HepG2 (cell line): Measurements from ENCODE around the gene NUPR2. TPM values are rescaled to one million over a fixed set of nuclear protein-coding genes. Genes with fewer than 3 reads are reported as not detected.
A peak's percentile ranks its signal among the peaks of the same experiment; 100 is the strongest.
"Not testable (repeated sequence)": the region's sequence is repeated elsewhere in the genome, so short reads cannot be mapped to it uniquely, and the experiment has no call there.

Source experiments
- ATAC-seq: fragments of 200-7000 bp; cut with Tn5 transposase; 3 replicates; pipeline ENCODE4 v1.9.1; 2020; ENCODE audit warnings: mild to moderate bottlenecking, moderate library complexity
- BruUV-seq: library from RNA; stranded (reverse); fragments of 400-500 nt; replicated peaks from 2 replicates; lab custom pipeline; 2021; lab: Mats Ljungman, UMichigan
- CTCF ChIA-PET: fragments of 300-600 bp; formaldehyde crosslinking; extraction: SDS; loops from one replicate; lab custom pipeline; 2021; ENCODE audit warnings: low total read pairs, inconsistent platforms, low intra/inter-chr PET ratio; lab: Yijun Ruan, JAX
- POLR2A ChIA-PET: fragments of 350-600 bp; sonication (Branson Sonifier 250); formaldehyde crosslinking; loops from one replicate; lab custom pipeline; 2020; ENCODE audit warnings: antibody characterized with exemption, inconsistent platforms; lab: Yijun Ruan, JAX
- DNase-seq: peaks from one replicate; pipeline ENCODE4 v3.0.0-alpha.2; 2015; ENCODE audit warnings: low spot score
- FAIRE-seq: peaks from 3 replicates; lab custom pipeline; 2011; peaks lifted over from hg19 to GRCh38; lab: Jason Lieb, UNC
- H2AFZ ChIP-seq: one replicate; pipeline ENCODE4 v1.6.1; 2011; ENCODE audit warnings: low read length, inconsistent platforms
- H3K27ac ChIP-seq: fragments of 300-600 bp; 3 replicates; pipeline ENCODE4 v1.8.0; 2011; ENCODE audit warnings: mixed run types, mild to moderate bottlenecking, mixed read lengths, low read length, inconsistent platforms; ENCODE audit not compliant: insufficient read depth; ENCODE audit errors: extremely low read length
- H3K27me3 ChIP-seq, 2 experiments: fragments of 200-600 bp in 1 of 2; 2 replicates in 1 of 2; 3 replicates in 1 of 2; pipeline versions ENCODE4 v1.6.0 to v1.8.0; 2011; ENCODE audit warnings: low read length in 2 of 2, mild to moderate bottlenecking in 2 of 2, moderate library complexity in 2 of 2, inconsistent platforms in 1 of 2; ENCODE audit not compliant: insufficient read depth in 2 of 2, control insufficient read depth in 1 of 2
- H3K36me3 ChIP-seq, 2 experiments: fragments of 200-600 bp in 1 of 2; replicated peaks in 1 of 2; 2 replicates in 1 of 2; 3 replicates in 1 of 2; pipeline versions ENCODE4 v1.5.1 to v1.8.0; 2011; ENCODE audit warnings: low read length in 2 of 2, inconsistent platforms in 1 of 2; ENCODE audit not compliant: insufficient read depth in 2 of 2, control insufficient read depth in 1 of 2
- H3K4me1 ChIP-seq: 2 replicates; pipeline ENCODE4 v1.5.1; 2012; ENCODE audit warnings: low read length, inconsistent platforms; ENCODE audit not compliant: insufficient read depth
- H3K4me2 ChIP-seq: 2 replicates; pipeline ENCODE4 v1.6.0; 2011; ENCODE audit warnings: low read depth, low read length, inconsistent platforms
- H3K4me3 ChIP-seq, 3 experiments: fragments of 200-600 bp in 1 of 3; sonication (generic), shearing (Covaris generic) in 1 of 3; replicated peaks in 1 of 3; 2 replicates each; pipeline ENCODE4 v1.5.1; 2011 to 2016; ENCODE audit warnings: low read length in 3 of 3, inconsistent platforms in 2 of 3, low read depth in 2 of 3, mild to moderate bottlenecking in 2 of 3, control low read depth in 1 of 3, mixed read lengths in 1 of 3; ENCODE audit not compliant: insufficient read depth in 1 of 3
- H3K79me2 ChIP-seq: one replicate; pipeline ENCODE4 v1.6.1; 2011; ENCODE audit warnings: low read length, inconsistent platforms; ENCODE audit not compliant: insufficient read depth
- H3K9ac ChIP-seq: 2 replicates; pipeline ENCODE4 v1.6.0; 2011; ENCODE audit warnings: mild to moderate bottlenecking, low read depth, low read length, inconsistent platforms; ENCODE audit not compliant: insufficient read depth
- H3K9me3 ChIP-seq: 2 replicates; pipeline ENCODE4 v1.5.1; 2012; ENCODE audit warnings: mild to moderate bottlenecking, low read length
- H4K20me1 ChIP-seq: 2 replicates; pipeline ENCODE4 v1.6.0; 2011; ENCODE audit warnings: inconsistent platforms, mild to moderate bottlenecking, low read length, moderate library complexity; ENCODE audit not compliant: insufficient read depth
- ATM ChIP-seq: fragments of 450-650 bp; IDR thresholded peaks from 2 replicates; pipeline ENCODE4 v1.7.1; 2017; ENCODE audit warnings: mild to moderate bottlenecking, borderline replicate concordance
- CTCF ChIP-seq: sonication (generic); formaldehyde crosslinking; IDR thresholded peaks from 2 replicates; pipeline ENCODE4 v1.5.0; 2020; ENCODE audit warnings: mild to moderate bottlenecking, missing genetic modification reagents, moderate library complexity
- DBP ChIP-seq: sonication (generic); formaldehyde crosslinking; IDR thresholded peaks from 2 replicates; pipeline ENCODE4 v1.4.0; 2020; ENCODE audit warnings: missing genetic modification reagents; ENCODE audit errors: not compliant biosample characterization
- ERF ChIP-seq: IDR thresholded peaks from 2 replicates; pipeline ENCODE4 v1.6.1; 2018; ENCODE audit warnings: missing biosample characterization, missing genetic modification reagents
- SIX4 ChIP-seq: sonication (generic); formaldehyde crosslinking; IDR thresholded peaks from 2 replicates; pipeline ENCODE4 v1.4.0; 2020; ENCODE audit warnings: missing genetic modification reagents
- SMAD9 ChIP-seq: sonication (generic); formaldehyde crosslinking; IDR thresholded peaks from 2 replicates; pipeline ENCODE4 v1.5.1; 2020; ENCODE audit warnings: mild to moderate bottlenecking, missing genetic modification reagents
- ZNF713 ChIP-seq: sonication (generic); formaldehyde crosslinking; IDR thresholded peaks from 2 replicates; pipeline ENCODE4 v1.4.0; 2020; ENCODE audit warnings: mild to moderate bottlenecking, missing genetic modification reagents
- ZSCAN25 ChIP-seq: sonication (generic); formaldehyde crosslinking; IDR thresholded peaks from 2 replicates; pipeline ENCODE4 v1.8.0; 2022; ENCODE audit warnings: mild to moderate bottlenecking, missing genetic modification reagents
- WGBS: methylation state at CpG from one replicate; pipeline ENCODE4 v1.1.6; 2017; ENCODE audit warnings: low lambda C conversion rate; 5-methylcytosine and 5-hydroxymethylcytosine counted together
- in situ Hi-C: cut with HindIII; loops from 2 replicates; pipeline ENCODE4 v1.10.0; 2017; ENCODE audit warnings: low pct_unique_long_range_greater_than_20kb; ENCODE audit not compliant: extremely low pct_ligation_motif_present
- intact Hi-C: fragments of 100-400 bp; cut with micrococcal nuclease; formaldehyde crosslinking; loops from one replicate; pipeline ENCODE4 v1.10.0; 2022; ENCODE audit not compliant: unreplicated experiment
- polyA plus RNA-seq, 8 experiments: library from polyadenylated mRNA; depleted of rRNA in 3 of 8; stranded (reverse) in 7 of 8; unstranded in 1 of 8; fragments of >200 nt; fragmentation: Illumina TruSeq in 4 of 8; extraction: Trizol in 4 of 8; gene quantifications; 2 replicates each; pipeline versions ENCODE4 v1.2.1 to v1.2.3, GENCODE V29; 2011 to 2016; ENCODE audit warnings: low read depth in 4 of 8, missing spikeins in 1 of 8, mixed read lengths in 1 of 8; ENCODE audit not compliant: insufficient read depth in 1 of 8
- total RNA-seq, 5 experiments: library from RNA; depleted of rRNA; stranded (reverse); fragments of >200 nt; fragmentation: Illumina TruSeq; extraction: Trizol; gene quantifications; 2 replicates each; pipeline ENCODE4 v1.2.3, GENCODE V29; 2016; ENCODE audit warnings: low read depth in 1 of 5

NUPR2 gene
- total and polyA plus RNA-seq, 2 of the 13 experiments (the other 11 are each of a cell fraction or from before 2014, with no cell fraction given), result not detected

- peak; percentile 93 for TF ChIP-seq CTCF
- TF ChIP-seq SMAD9 (CRISPR knock-in tag), result no peak
- no peak for TF ChIP-seq SIX4 (CRISPR knock-in tag)
- TF ChIP-seq ERF (CRISPR knock-in tag), result 0 out of 2 replicates have a peak, but pooled peaks have one; percentile 30
- TF ChIP-seq ZSCAN25 (CRISPR knock-in tag), result no peak
- TF ChIP-seq ZNF713 (CRISPR knock-in tag), result no peak
- no peak for TF ChIP-seq DBP
- TF ChIP-seq ATM, result no peak
These were observed 41.8 kb downstream of the NUPR2 start (continued) for GRCh38 chr7:56074371-56074791.

GRCh38 chr7:56066376-56066775, 49.8 kb downstream of the NUPR2 start:
- ATAC-seq, FAIRE-seq, H3K4me2 ChIP-seq, H3K27ac ChIP-seq, in situ Hi-C loops, H3K79me2 ChIP-seq, H3K4me3 ChIP-seq, BruUV-seq, H3K9me3 ChIP-seq, H3K9ac ChIP-seq, H3K27me3 ChIP-seq, intact Hi-C loops, DNase-seq, H2AFZ ChIP-seq, H3K36me3 ChIP-seq, CTCF ChIA-PET, H4K20me1 ChIP-seq: not testable (repeated sequence)
- POLR2A ChIA-PET, result interaction anchor here (6.1 to 6.7 kb wide), 2 partner anchors 16 to 59 kb away, joined by 65 to 144 read pairs; partner anchors contain the start of genes CCT6A and PSPH
- H3K4me1 ChIP-seq, result peaks cover 40% of the 10 kb centered on the region
- WGBS, result 99% methylated on average over 13 of the region's 13 CpGs

Other genes starting within 250 kb of the NUPR2 start
- 2.3 and 3.4 TPM in 2 replicates for gene ZNF713, start 229.0 kb downstream of the NUPR2 start, total RNA-seq (2016; rRNA removed; fragmentation: Illumina TruSeq; extraction: Trizol)
- 0.82 and 1.1 TPM in 2 replicates for gene ZNF713, start 229.0 kb downstream of the NUPR2 start, polyA plus RNA-seq (2011; rRNA removed)
- gene MRPS17, start 164.5 kb downstream of the NUPR2 start, total RNA-seq (2016; rRNA removed; fragmentation: Illumina TruSeq; extraction: Trizol), result 31.3 and 39.2 TPM in 2 replicates
- 14.9 and 15.9 TPM in 2 replicates for gene MRPS17, start 164.5 kb downstream of the NUPR2 start, polyA plus RNA-seq (2011; rRNA removed)
- gene NIPSNAP2, start 151.8 kb downstream of the NUPR2 start, total RNA-seq (2016; rRNA removed; fragmentation: Illumina TruSeq; extraction: Trizol), result 40.3 and 56.5 TPM in 2 replicates
- 47.2 and 61.5 TPM in 2 replicates for gene NIPSNAP2, start 151.8 kb downstream of the NUPR2 start, polyA plus RNA-seq (2011; rRNA removed)
- gene PSPH, start 65.0 kb downstream of the NUPR2 start, total RNA-seq (2016; rRNA removed; fragmentation: Illumina TruSeq; extraction: Trizol), result 124 and 175 TPM in 2 replicates
- 85.5 and 85.8 TPM in 2 replicates for gene PSPH, start 65.0 kb downstream of the NUPR2 start, polyA plus RNA-seq (2011; rRNA removed)
- gene CCT6A, start 64.7 kb downstream of the NUPR2 start, total RNA-seq (2016; rRNA removed; fragmentation: Illumina TruSeq; extraction: Trizol), result 292 and 425 TPM in 2 replicates
- gene CCT6A, start 64.7 kb downstream of the NUPR2 start, polyA plus RNA-seq (2011; rRNA removed), result 135 and 219 TPM in 2 replicates
- gene SUMF2, start 52.1 kb downstream of the NUPR2 start, total RNA-seq (2016; rRNA removed; fragmentation: Illumina TruSeq; extraction: Trizol), result 22.4 and 54.4 TPM in 2 replicates
- 48.0 and 48.9 TPM in 2 replicates for gene SUMF2, start 52.1 kb downstream of the NUPR2 start, polyA plus RNA-seq (2011; rRNA removed)
- 0.44 TPM in 1 of 2 replicates, not detected in the other for gene PHKG1, start 23.5 kb downstream of the NUPR2 start, total RNA-seq (2016; rRNA removed; fragmentation: Illumina TruSeq; extraction: Trizol)
- gene PHKG1, start 23.5 kb downstream of the NUPR2 start, polyA plus RNA-seq (2011; rRNA removed), result 0.71 and 1.1 TPM in 2 replicates
- 572 and 599 TPM in 2 replicates for gene CHCHD2, start 9.9 kb downstream of the NUPR2 start, total RNA-seq (2016; rRNA removed; fragmentation: Illumina TruSeq; extraction: Trizol)
- 330 and 333 TPM in 2 replicates for gene CHCHD2, start 9.9 kb downstream of the NUPR2 start, polyA plus RNA-seq (2011; rRNA removed)